SK-N-MC (cell line): ENCODE results near the gene SELENON.

Experiments used
- EZH2 ChIP-seq: fragments of 200-600 bp; sonication (generic); IDR thresholded peaks from one replicate; pipeline ENCODE4 v1.6.1; 2017; ENCODE audit warnings: antibody characterized with exemption
- FOXP2 ChIP-seq: optimal IDR thresholded peaks from 2 replicates; pipeline ENCODE3; 2011; ENCODE audit warnings: mild to moderate bottlenecking, moderate library complexity; ENCODE audit not compliant: insufficient read depth; ENCODE audit errors: extremely low read length, control extremely low read depth
- POLR2AphosphoS5 ChIP-seq: IDR thresholded peaks from 2 replicates; pipeline ENCODE4 v1.6.1; 2012; ENCODE audit warnings: mild to moderate bottlenecking, low read depth, low read length, borderline replicate concordance

DNA sequence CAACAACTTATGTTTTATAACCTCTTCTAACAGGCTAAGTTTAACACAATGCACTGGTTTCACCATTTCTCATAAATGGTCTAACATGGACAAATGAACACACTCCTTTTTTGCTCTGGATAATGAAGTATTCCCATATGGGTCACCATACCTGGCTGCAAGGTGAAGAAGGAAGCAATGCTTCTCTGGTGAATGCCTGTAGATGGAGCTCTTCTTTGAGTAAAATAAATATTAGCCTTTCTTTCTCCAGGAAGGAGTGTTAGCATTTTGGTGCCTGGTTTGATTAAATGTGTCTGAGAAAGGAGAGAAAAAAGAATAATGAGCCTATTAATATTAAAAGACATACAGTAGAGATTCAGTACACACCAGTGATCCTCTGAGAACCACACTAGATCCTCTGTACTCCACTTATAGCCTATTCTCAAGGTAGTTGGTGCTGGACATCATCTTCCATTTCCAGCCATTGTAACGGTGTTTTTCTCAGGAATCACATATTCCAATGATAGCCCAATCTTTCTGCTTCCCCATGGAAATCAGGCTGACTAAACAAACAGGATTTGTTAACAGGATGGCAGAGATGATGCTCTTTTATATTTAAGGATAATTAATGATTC is 37.4 kb downstream of the SELENON start:
- TF ChIP-seq EZH2 (no peak), POLR2AphosphoS5 (no peak), FOXP2 (no peak)
